Measurements from ENCODE around the gene P2RY10. TPM values are rescaled to one million over a fixed set of nuclear protein-coding genes. Genes with fewer than 3 reads are reported as not detected.
"Not testable (repeated sequence)": the region's sequence is repeated elsewhere in the genome, so short reads cannot be mapped to it uniquely, and the experiment has no call there.

Gene P2RY10
- total and polyA plus RNA-seq, 8 donors, result 0.18 to 14.2 (median 2.4) TPM; not detected in 5

- no peak for TF ChIP-seq POLR2A (IDR thresholded peaks at IDR 0.05)
- TF ChIP-seq CTCF (IDR thresholded peaks at IDR 0.05), result no peak
- no peak for TF ChIP-seq POLR2AphosphoS5 (IDR thresholded peaks at IDR 0.05)
- TF ChIP-seq EP300 (IDR thresholded peaks at IDR 0.05), result no peak
- Histone ChIP-seq H3K4me3 (no peak overlapping the region), H3K27me3 (no peaks in the 10 kb centered on the region), H3K4me1 (no peaks in the 10 kb centered on the region), H3K36me3 (no peaks in the 10 kb centered on the region), H3K9me3 (peaks cover 0 to 16% (median 3%) of the 10 kb centered on the region in 4 donors), H3K27ac (no peak overlapping the region)
- intact Hi-C loops (cut with DNase I; ENCODE audit: low total_unique reads), result no loop called here
- DNase-seq, result no peak
- 14 to 46% (median 40%) methylated on average over 1 of the region's 1 CpG for WGBS, 5 donors
Observed at GRCh38 chrX:78989349-78989748, 44.2 kb downstream of the P2RY10 start.

GRCh38 chrX:78997870-78998558 is 52.8 kb downstream of the P2RY10 start:
- Histone ChIP-seq H3K4me1 (no peaks in the 10 kb centered on the region), H3K4me3 (no peak overlapping the region), H3K27ac (no peak overlapping the region), H3K27me3 (no peaks in the 10 kb centered on the region), H3K9me3 (peaks cover 0 to 7% (median 0%) of the 10 kb centered on the region in 4 donors), H3K36me3 (no peaks in the 10 kb centered on the region)
- intact Hi-C loops (cut with DNase I; ENCODE audit: low total_unique reads), result no loop called here
- 41 to 74% (median 64%) methylated on average over 2 to 5 of the region's 5 CpGs for WGBS, 5 donors
- TF ChIP-seq POLR2AphosphoS5 (IDR thresholded peaks at IDR 0.05) (no peak), EP300 (IDR thresholded peaks at IDR 0.05) (no peak), POLR2A (IDR thresholded peaks at IDR 0.05) (no peak)
- DNase-seq, result no peak

DNA sequence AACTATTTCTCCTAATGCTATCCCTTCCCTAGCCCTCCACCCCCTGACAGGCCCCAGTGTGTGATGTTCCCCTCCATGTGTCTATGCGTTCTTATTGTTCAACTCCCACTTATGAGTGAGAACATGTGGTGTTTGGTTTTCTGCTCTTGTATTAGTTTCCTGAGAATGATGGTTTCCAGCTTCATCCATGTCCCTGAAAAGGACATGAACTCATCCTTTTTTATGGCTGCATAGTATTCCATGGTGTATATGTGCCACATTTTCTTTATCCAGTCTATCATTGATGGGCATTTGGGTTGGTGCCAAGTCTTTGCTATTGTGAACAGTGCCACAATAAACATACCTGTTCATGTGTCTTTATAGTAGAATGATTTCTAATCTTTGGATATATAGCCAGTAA is 62.3 kb downstream of the P2RY10 start:
- H3K27me3 ChIP-seq; H3K27ac ChIP-seq; H3K4me1 ChIP-seq; DNase-seq; H3K36me3 ChIP-seq; H3K4me3 ChIP-seq; intact Hi-C loops (cut with DNase I; ENCODE audit: low total_unique reads): not testable (repeated sequence)
- H3K9me3 ChIP-seq, result peaks cover 0 to 19% (median 4%) of the 10 kb centered on the region in 4 donors
- 90 to 100% (median 100%) methylated on average over 1 of the region's 1 CpG for WGBS, 5 donors

Other genes with a start within 250 kb of the P2RY10 start
- 1 to 10 TPM in 2 of 5 donors, not detected in 3; 4.9 to 5.9 TPM for gene LPAR4, start 197.7 kb upstream of the P2RY10 start, total RNA-seq
- under 1 TPM in 1 of 3 donors, not detected in 2; 0.08 TPM for gene LPAR4, start 197.7 kb upstream of the P2RY10 start, polyA plus RNA-seq
- 1 to 10 TPM in 2 of 5 donors, under 1 TPM in 1, not detected in 2; under 0.01 to 9.6 (median 4.6) TPM for gene GPR174, start 199.3 kb downstream of the P2RY10 start, total RNA-seq
- under 1 TPM in 2 of 3 donors, not detected in 1; 0.13 to 0.76 TPM for gene GPR174, start 199.3 kb downstream of the P2RY10 start, polyA plus RNA-seq